Sigmoid colon (tissue), 7 donors: ENCODE results near the gene PTGDS. TPM values are rescaled to one million over a fixed set of nuclear protein-coding genes. Genes with fewer than 3 reads are reported as not detected.

ENCODE experiments used
- DNase-seq: peaks from one replicate; pipeline ENCODE4 v3.0.0-alpha.2; 2019
- H3K27ac ChIP-seq, 4 donors: fragments of 200-600 bp; sonication (generic); one replicate each; pipeline ENCODE4 v1.5.1; 2016 to 2019; ENCODE audit warnings: mild to moderate bottlenecking in 1 of 4
- H3K27me3 ChIP-seq, 3 donors: fragments of 200-600 bp; sonication (generic); one replicate each; pipeline ENCODE4 v1.5.1; 2019; ENCODE audit warnings: mild to moderate bottlenecking in 1 of 3
- H3K36me3 ChIP-seq, 4 donors: fragments of 200-600 bp; sonication (generic); one replicate each; pipeline ENCODE4 v1.5.1; 2016 to 2019
- H3K4me1 ChIP-seq, 4 donors: fragments of 200-600 bp; sonication (generic); one replicate each; pipeline ENCODE4 v1.5.1; 2017 to 2019
- H3K4me3 ChIP-seq, 4 donors: fragments of 200-600 bp; sonication (generic); one replicate each; pipeline ENCODE4 v1.5.1; 2017 to 2019; ENCODE audit warnings: mild to moderate bottlenecking in 2 of 4, moderate library complexity in 1 of 4
- H3K9me3 ChIP-seq, 4 donors: fragments of 200-600 bp in 3 of 4; sonication (generic) in 3 of 4; one replicate each; pipeline versions ENCODE4 v1.5.1 to v1.6.1; 2013 to 2019
- CTCF ChIP-seq, 4 experiments: fragments of 450-650 bp in 3 of 4; fragments of 200-600 bp in 1 of 4; IDR thresholded peaks; one replicate each; pipeline ENCODE4 v1.5.1; 2016 to 2019; ENCODE audit warnings: antibody characterized with exemption in 4 of 4, mild to moderate bottlenecking in 3 of 4, moderate library complexity in 2 of 4
- EP300 ChIP-seq, 4 donors: sonication (generic); formaldehyde crosslinking; IDR thresholded peaks; one replicate each; pipeline ENCODE4 v1.6.1; 2017; ENCODE audit warnings: antibody characterized with exemption in 4 of 4
- POLR2A ChIP-seq, 2 donors: fragments of 450-650 bp; IDR thresholded peaks; one replicate each; pipeline ENCODE4 v1.6.1; 2016; ENCODE audit warnings: antibody characterized with exemption in 2 of 2, mild to moderate bottlenecking in 2 of 2, moderate library complexity in 2 of 2
- POLR2AphosphoS5 ChIP-seq, 4 donors: sonication (generic); formaldehyde crosslinking; IDR thresholded peaks; one replicate each; pipeline ENCODE4 v1.6.1; 2017; ENCODE audit warnings: antibody characterized with exemption in 4 of 4
- WGBS, 2 donors: extraction: QIAGEN DNeasy Blood & Tissue Kit; methylation state at CpG; one replicate each; pipeline ENCODE4 v1.1.7; 2013; 5-methylcytosine and 5-hydroxymethylcytosine counted together
- intact Hi-C: fragments of 100-400 bp; cut with DNase I; formaldehyde crosslinking; loops from one replicate; pipeline ENCODE4 v1.15.1; 2023
- polyA plus RNA-seq, 3 donors: library from polyadenylated mRNA; stranded (reverse); fragments of 200-250 nt; gene quantifications; one replicate each; pipeline ENCODE4 v1.2.3, GENCODE V29; 2013
- total RNA-seq, 4 donors: library from RNA; depleted of rRNA; stranded (reverse); fragments of >200 nt; gene quantifications; one replicate each; pipeline ENCODE4 v1.1.0, GENCODE V29; 2016
- donor health status: healthy with polysubstance abuse.
- donor health status: Bipolar disorder and iron deficiency.
- donor health status: healthy.

Gene PTGDS
- total and polyA plus RNA-seq, 7 donors: 8.3 to 218 (median 28.5) TPM

- TF ChIP-seq POLR2A (IDR thresholded peaks at IDR 0.05) (no peak), CTCF (IDR thresholded peaks at IDR 0.05) (no peak), POLR2AphosphoS5 (IDR thresholded peaks at IDR 0.05) (no peak), EP300 (IDR thresholded peaks at IDR 0.05) (no peak)
- Histone ChIP-seq H3K9me3 (no peaks in the 10 kb centered on the region), H3K27me3 (peaks cover 0 to 7% (median 0%) of the 10 kb centered on the region in 3 donors), H3K4me3 (no peak overlapping the region), H3K4me1 (peaks cover 0 to 5% (median 2%) of the 10 kb centered on the region in 4 donors), H3K27ac (no peak overlapping the region), H3K36me3 (no peaks in the 10 kb centered on the region)
- WGBS, 2 donors: 80 to 81% methylated on average over 23 of the region's 23 CpGs
- no peak for DNase-seq
- intact Hi-C loops: no loop called here
These were observed 15.8 kb upstream of the PTGDS start for GRCh38 chr9:136961279-136962065.

GRCh38 chr9:136962163-136962562 lies 15.1 kb upstream of the PTGDS start:
- no peak for DNase-seq
- Histone ChIP-seq H3K36me3 (no peaks in the 10 kb centered on the region), H3K27ac (no peak overlapping the region), H3K4me1 (peaks cover 0 to 5% (median 3%) of the 10 kb centered on the region in 4 donors), H3K4me3 (no peak overlapping the region), H3K27me3 (peaks cover 0 to 7% (median 0%) of the 10 kb centered on the region in 3 donors), H3K9me3 (no peaks in the 10 kb centered on the region)
- intact Hi-C loops: no loop called here
- no peak for TF ChIP-seq POLR2AphosphoS5 (IDR thresholded peaks at IDR 0.05)
- TF ChIP-seq CTCF (IDR thresholded peaks at IDR 0.05): no peak
- no peak for TF ChIP-seq EP300 (IDR thresholded peaks at IDR 0.05)
- TF ChIP-seq POLR2A (IDR thresholded peaks at IDR 0.05): no peak
- WGBS, 2 donors: 95 to 96% methylated on average over 9 of the region's 9 CpGs

- no peak for TF ChIP-seq POLR2A (IDR thresholded peaks at IDR 0.05)
- no peak for TF ChIP-seq EP300 (IDR thresholded peaks at IDR 0.05)
- TF ChIP-seq CTCF (IDR thresholded peaks at IDR 0.05): no peak
- TF ChIP-seq POLR2AphosphoS5 (IDR thresholded peaks at IDR 0.05): no peak
- Histone ChIP-seq H3K9me3 (no peaks in the 10 kb centered on the region), H3K27me3 (peaks cover 0 to 7% (median 0%) of the 10 kb centered on the region in 3 donors), H3K4me3 (no peak overlapping the region), H3K4me1 (peaks cover 0 to 5% (median 3%) of the 10 kb centered on the region in 4 donors), H3K27ac (no peak overlapping the region), H3K36me3 (no peaks in the 10 kb centered on the region)
- intact Hi-C loops: no loop called here
- no peak for DNase-seq
- 88 to 91% methylated on average over 11 of the region's 11 CpGs for WGBS, 2 donors
These were observed 14.5 kb upstream of the PTGDS start for GRCh38 chr9:136962701-136963248.

GRCh38 chr9:136963341-136963740 lies 14.0 kb upstream of the PTGDS start:
- Histone ChIP-seq H3K27ac (no peak overlapping the region), H3K27me3 (peaks cover 0 to 10% (median 0%) of the 10 kb centered on the region in 3 donors), H3K4me3 (no peak overlapping the region), H3K36me3 (no peaks in the 10 kb centered on the region), H3K9me3 (no peaks in the 10 kb centered on the region), H3K4me1 (peaks cover 0 to 5% (median 3%) of the 10 kb centered on the region in 4 donors)
- DNase-seq: no peak
- WGBS, 2 donors: 90 to 93% methylated on average over 15 of the region's 15 CpGs
- no peak for TF ChIP-seq EP300 (IDR thresholded peaks at IDR 0.05)
- TF ChIP-seq CTCF (IDR thresholded peaks at IDR 0.05): no peak
- TF ChIP-seq POLR2A (IDR thresholded peaks at IDR 0.05): no peak
- no peak for TF ChIP-seq POLR2AphosphoS5 (IDR thresholded peaks at IDR 0.05)
- intact Hi-C loops: no loop called here
